Measurements from ENCODE around the gene ZNF189.

GRCh38 chr9:101398930-101399642, 435 bp downstream of the ZNF189 start:
- no peak for TF ChIP-seq CTCF (optimal IDR thresholded peaks at IDR 0.05 in 1 of 3, IDR thresholded peaks at IDR 0.05 in 1 of 3, conservative IDR thresholded peaks at IDR 0.05 in 1 of 3; ENCODE audit: extremely low read depth in 1 of 3, insufficient read depth in 2 of 3, low read length in 3 of 3)
- no peak for TF ChIP-seq EZH2 (IDR thresholded peaks at IDR 0.05; ENCODE audit: low read length)
